ENCODE data around the gene SEC24D.

SEC24D gene

DNA sequence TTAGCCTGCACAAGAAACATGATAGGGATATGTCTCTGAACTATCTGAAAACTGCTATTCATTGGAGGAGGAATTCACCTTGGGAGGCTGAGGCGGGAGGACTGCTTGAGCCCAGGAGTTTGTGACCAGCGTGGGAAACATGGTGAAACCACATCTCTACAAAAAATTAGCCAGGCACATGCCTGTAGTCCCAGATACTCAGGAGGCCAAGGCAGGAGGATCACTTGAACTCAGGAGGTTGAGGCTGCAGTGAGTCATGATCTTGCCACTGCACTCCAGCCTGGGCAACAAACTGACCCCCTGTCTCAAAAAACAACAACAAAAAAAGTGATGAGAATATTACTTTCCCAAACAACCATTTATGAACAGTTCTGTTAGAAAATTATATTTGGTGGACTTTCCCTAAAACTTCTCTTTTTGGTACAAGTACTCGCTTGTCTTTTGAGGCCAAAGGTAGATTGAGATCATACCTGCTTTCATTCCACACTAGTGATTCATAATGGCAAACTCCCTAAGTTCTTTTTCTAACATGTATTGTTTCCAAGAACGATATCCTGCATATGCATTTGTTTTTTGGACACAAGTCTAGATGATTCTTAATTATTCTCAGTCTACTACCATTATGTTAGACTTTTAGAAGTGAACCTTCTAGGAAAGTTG is 117.3 kb downstream of the SEC24D start:
- no peak for DNase-seq (ENCODE audit: low read depth)

GRCh38 chr4:118716304-118716703 is 119.6 kb downstream of the SEC24D start:
- DNase-seq (ENCODE audit: low read depth) = no peak

- DNase-seq (ENCODE audit: low read depth) = no peak
Observed at GRCh38 chr4:118714682-118715081, 121.2 kb downstream of the SEC24D start.

- DNase-seq (ENCODE audit: low read depth) = no peak
Observed at GRCh38 chr4:118712872-118713271, 123.1 kb downstream of the SEC24D start.

- no peak for DNase-seq (ENCODE audit: low read depth)
Observed at GRCh38 chr4:118711052-118711451, 124.9 kb downstream of the SEC24D start.

DNA sequence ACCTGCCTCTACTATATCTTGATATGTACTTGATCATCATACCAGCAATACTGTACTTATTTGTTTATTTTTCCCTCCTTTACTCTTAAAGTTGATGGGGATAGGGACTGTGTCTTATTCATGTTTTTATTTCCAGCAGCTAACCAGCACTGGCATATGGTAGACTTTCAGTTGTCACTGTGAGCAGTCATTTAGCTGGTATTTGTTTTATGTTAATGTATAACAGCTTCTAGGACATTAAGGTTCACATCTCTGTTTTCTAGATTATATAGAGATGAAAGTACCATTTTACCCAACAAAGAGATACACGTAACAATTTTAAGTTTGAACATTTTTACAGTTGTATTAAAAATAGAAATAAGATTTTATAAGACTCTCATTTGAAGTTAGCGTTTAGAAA is 132.8 kb downstream of the SEC24D start:
- DNase-seq (ENCODE audit: low read depth) = no peak

DNA sequence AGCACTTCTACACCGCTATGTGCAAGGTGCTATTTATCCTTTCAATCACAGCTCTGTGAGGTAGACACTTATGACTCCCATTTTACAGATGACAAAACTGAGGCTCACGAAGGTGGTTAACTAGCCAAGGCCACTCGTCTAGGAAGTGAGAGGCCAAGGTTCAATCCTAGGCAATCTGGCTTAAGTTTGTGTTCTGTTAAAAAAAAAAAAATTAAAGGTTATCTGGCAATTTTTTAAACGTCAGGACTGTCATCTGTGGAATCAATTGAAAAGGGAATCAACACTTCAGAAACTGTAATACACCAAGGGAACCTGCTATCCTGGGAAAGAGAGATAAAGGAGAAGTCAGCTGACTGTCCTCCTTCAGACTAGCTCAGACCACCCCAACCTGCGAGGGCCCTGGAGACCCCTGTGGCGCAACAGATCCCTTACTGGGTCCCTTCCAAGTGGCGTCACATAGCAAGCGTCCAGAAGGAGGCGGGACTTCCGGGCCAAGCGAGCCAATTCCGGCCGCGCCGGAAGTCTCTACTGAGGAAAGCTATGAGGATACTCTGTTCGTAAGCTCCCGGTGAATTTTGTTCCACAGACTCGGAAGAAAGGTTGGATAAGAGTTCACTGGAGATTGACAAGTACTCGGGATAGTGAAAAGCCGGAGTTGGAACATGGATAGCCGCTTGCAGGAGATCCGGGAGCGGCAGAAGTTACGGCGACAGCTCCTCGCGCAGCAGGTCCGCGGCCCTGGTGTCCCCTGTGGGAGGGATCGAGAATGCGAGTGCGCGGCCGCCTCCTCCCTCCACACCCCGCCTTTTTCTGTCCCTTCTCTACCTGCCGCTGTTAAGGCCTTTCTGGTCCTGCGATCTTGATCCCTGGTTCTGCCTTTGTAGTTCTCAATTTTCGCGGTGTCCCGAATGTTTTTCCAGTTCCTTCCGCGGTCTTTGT is 150.8 kb downstream of the SEC24D start, which contains the start of gene METTL14:
TSS of gene METTL14 (plus strand) at position 520 of the 939 bp plus-strand sequence. CDS start at position 663, 143 bp downstream.
- peak; percentile 78 for DNase-seq (ENCODE audit: low read depth)

- no peak for DNase-seq (ENCODE audit: low read depth)
Observed at GRCh38 chr4:118683513-118683912, 152.4 kb downstream of the SEC24D start.

DNA sequence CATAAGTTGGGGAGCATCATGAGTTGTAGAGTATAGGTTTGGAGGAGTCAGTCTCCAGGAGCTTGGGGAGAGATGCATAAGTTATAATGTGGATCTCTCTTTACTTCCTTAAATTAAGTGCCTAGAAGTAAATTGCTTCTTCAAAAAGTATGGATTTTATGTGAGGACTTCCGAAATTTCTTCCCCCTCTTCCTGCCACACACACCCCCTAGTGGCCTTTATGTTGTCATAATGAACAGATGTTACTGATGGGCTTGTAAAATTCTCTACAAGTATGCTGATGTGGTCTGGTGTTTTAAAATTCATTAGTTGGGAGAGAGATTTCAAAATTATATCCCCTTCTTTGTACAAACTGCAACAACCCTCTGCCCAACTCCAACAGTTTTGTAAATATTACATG is 153.0 kb downstream of the SEC24D start:
- DNase-seq (ENCODE audit: low read depth) = no peak

GRCh38 chr4:118680808-118681207 is 155.1 kb downstream of the SEC24D start:
- DNase-seq (ENCODE audit: low read depth) = no peak

DNA sequence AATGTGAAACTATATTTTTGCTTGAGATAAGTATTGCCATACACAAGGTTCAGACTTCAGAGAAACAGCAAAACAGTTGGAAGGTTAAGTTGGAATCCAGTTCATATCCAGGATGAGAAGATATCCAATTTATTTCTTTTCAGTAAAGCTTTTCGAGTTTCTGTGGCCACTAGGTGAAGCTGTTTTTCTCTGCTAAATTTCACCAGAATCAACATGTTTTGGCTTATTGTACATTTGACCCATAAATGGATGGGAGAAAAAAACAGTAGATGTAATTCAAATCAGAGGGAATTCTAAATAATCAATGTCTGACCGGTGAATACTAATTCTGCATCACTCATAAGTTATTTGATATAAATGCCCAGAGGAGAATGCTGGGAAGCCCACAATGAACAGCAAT is 159.8 kb downstream of the SEC24D start:
- DNase-seq (ENCODE audit: low read depth) = no peak
